H9 (cell line): ENCODE measurements around the gene LRP2. TPM values are rescaled to one million over a fixed set of nuclear protein-coding genes. Genes with fewer than 3 reads are reported as not detected.
A peak's percentile ranks its signal among the peaks of the same experiment; 100 is the strongest.

ENCODE experiments used
- DNase-seq: peaks from one replicate; pipeline ENCODE4 v3.0.0-alpha.2; 2017
- H2AFZ ChIP-seq: one replicate; pipeline ENCODE4 v1.6.1; 2013; ENCODE audit warnings: mild to moderate bottlenecking, low read length, control low read depth, moderate library complexity
- H2AK5ac ChIP-seq: 2 replicates; pipeline ENCODE4 v1.6.1; 2013; ENCODE audit warnings: low read length, control low read depth, mixed read lengths; ENCODE audit not compliant: insufficient read length
- H2BK120ac ChIP-seq: one replicate; pipeline ENCODE4 v1.6.1; 2013; ENCODE audit warnings: low read depth, mild to moderate bottlenecking, low read length, control low read depth, inconsistent platforms; ENCODE audit not compliant: poor library complexity, severe bottlenecking
- H2BK12ac ChIP-seq: 2 replicates; pipeline ENCODE4 v1.6.1; 2013; ENCODE audit warnings: low read length, control low read depth, mixed read lengths, low read depth; ENCODE audit not compliant: insufficient read length
- H2BK15ac ChIP-seq: 2 replicates; pipeline ENCODE4 v1.6.1; 2013; ENCODE audit warnings: low read depth, low read length, control low read depth
- H2BK20ac ChIP-seq: one replicate; pipeline ENCODE4 v1.6.1; 2013; ENCODE audit warnings: low read depth, mild to moderate bottlenecking, low read length, control low read depth, inconsistent platforms; ENCODE audit not compliant: poor library complexity, severe bottlenecking
- H2BK5ac ChIP-seq: 2 replicates; pipeline ENCODE4 v1.6.1; 2013; ENCODE audit warnings: low read length, control low read depth, mixed read lengths; ENCODE audit not compliant: insufficient read length
- H3K14ac ChIP-seq: 2 replicates; pipeline ENCODE4 v1.6.1; 2013; ENCODE audit warnings: low read length, control low read depth; ENCODE audit not compliant: insufficient read depth
- H3K18ac ChIP-seq: 2 replicates; pipeline ENCODE4 v1.6.1; 2013; ENCODE audit warnings: low read depth, mild to moderate bottlenecking, mixed read lengths, low read length, control low read depth; ENCODE audit not compliant: insufficient read length
- H3K23ac ChIP-seq: 2 replicates; pipeline ENCODE4 v1.6.1; 2013; ENCODE audit warnings: low read length, control low read depth, mixed read lengths, low read depth; ENCODE audit not compliant: insufficient read length
- H3K23me2 ChIP-seq: 2 replicates; pipeline ENCODE4 v1.6.1; 2013; ENCODE audit warnings: low read depth, mild to moderate bottlenecking, mixed read lengths, low read length, control low read depth; ENCODE audit not compliant: insufficient read length, poor library complexity, severe bottlenecking
- H3K27ac ChIP-seq: 2 replicates; pipeline ENCODE4 v1.5.1; 2013; ENCODE audit warnings: low read length, control low read depth, mixed read lengths, low read depth; ENCODE audit not compliant: insufficient read length
- H3K27me3 ChIP-seq: 2 replicates; pipeline ENCODE4 v1.6.1; 2013; ENCODE audit warnings: low read length, control low read depth, inconsistent platforms; ENCODE audit not compliant: insufficient read depth
- H3K4ac ChIP-seq: 2 replicates; pipeline ENCODE4 v1.6.1; 2013; ENCODE audit warnings: low read depth, mild to moderate bottlenecking, control low read depth, inconsistent platforms, low read length, moderate library complexity
- H3K4me1 ChIP-seq: 2 replicates; pipeline ENCODE4 v1.6.1; 2013; ENCODE audit warnings: low read length, control low read depth, inconsistent platforms; ENCODE audit not compliant: insufficient read depth
- H3K4me2 ChIP-seq: 2 replicates; pipeline ENCODE4 v1.6.1; 2013; ENCODE audit warnings: low read length, control low read depth, mixed read lengths; ENCODE audit not compliant: insufficient read length, insufficient read depth
- H3K56ac ChIP-seq: 2 replicates; pipeline ENCODE4 v1.6.1; 2013; ENCODE audit warnings: low read depth, mild to moderate bottlenecking, mixed read lengths, low read length, control low read depth; ENCODE audit not compliant: insufficient read length
- H3K79me1 ChIP-seq: 2 replicates; pipeline ENCODE4 v1.6.1; 2013; ENCODE audit warnings: low read depth, mild to moderate bottlenecking, moderate library complexity, low read length, control low read depth, inconsistent platforms; ENCODE audit not compliant: insufficient read depth, poor library complexity, severe bottlenecking
- H3K79me2 ChIP-seq: 2 replicates; pipeline ENCODE4 v1.6.1; 2013; ENCODE audit warnings: low read length, control low read depth, inconsistent platforms; ENCODE audit not compliant: insufficient read depth
- H3K9ac ChIP-seq: 2 replicates; pipeline ENCODE4 v1.6.1; 2013; ENCODE audit warnings: low read length, control low read depth, mixed read lengths; ENCODE audit not compliant: insufficient read length; ENCODE audit errors: extremely low read depth
- H3K9me3 ChIP-seq: one replicate; pipeline ENCODE4 v1.6.1; 2013; ENCODE audit warnings: low read depth, low read length, inconsistent platforms; ENCODE audit not compliant: control insufficient read depth
- H3T11ph ChIP-seq: one replicate; pipeline ENCODE4 v1.6.1; 2013; ENCODE audit warnings: mild to moderate bottlenecking, low read length, control low read depth, inconsistent platforms
- H4K20me1 ChIP-seq: one replicate; pipeline ENCODE4 v1.6.1; 2013; ENCODE audit not compliant: control insufficient read depth, insufficient read length, insufficient read depth
- H4K5ac ChIP-seq: 2 replicates; pipeline ENCODE4 v1.6.1; 2013; ENCODE audit warnings: low read depth, mild to moderate bottlenecking, mixed read lengths, low read length, control low read depth; ENCODE audit not compliant: insufficient read length
- H4K8ac ChIP-seq: replicated peaks from 2 replicates; pipeline ENCODE4 v1.6.1; 2013; ENCODE audit warnings: low read length, control low read depth, mixed read lengths, low read depth; ENCODE audit not compliant: insufficient read length
- H4K91ac ChIP-seq: 2 replicates; pipeline ENCODE4 v1.6.1; 2013; ENCODE audit warnings: low read depth, mild to moderate bottlenecking, moderate library complexity, mixed read lengths, low read length, control low read depth; ENCODE audit not compliant: insufficient read length
- H3K27ac Mint-ChIP-seq, 3 experiments: 2 replicates in 2 of 3; 3 replicates in 1 of 3; pipeline ENCODE4 v1.8.0; 2020 to 2021; ENCODE audit warnings: mixed read lengths in 3 of 3, mild to moderate bottlenecking in 1 of 3, moderate library complexity in 1 of 3
- H3K27me3 Mint-ChIP-seq: 2 replicates; pipeline ENCODE4 v1.8.0; 2021; ENCODE audit warnings: low read depth, mild to moderate bottlenecking, moderate library complexity, mixed read lengths
- H3K36me3 Mint-ChIP-seq, 3 experiments: 2 replicates in 2 of 3; 3 replicates in 1 of 3; pipeline ENCODE4 v1.8.0; 2020 to 2021; ENCODE audit warnings: low read depth in 3 of 3, mixed read lengths in 3 of 3; ENCODE audit not compliant: insufficient read depth in 1 of 3
- H3K4me1 Mint-ChIP-seq, 2 experiments: 2 replicates each; pipeline ENCODE4 v1.8.0; 2020; ENCODE audit warnings: mixed read lengths in 2 of 2
- H3K4me3 Mint-ChIP-seq, 2 experiments: 2 replicates in 1 of 2; 3 replicates in 1 of 2; pipeline ENCODE4 v1.8.0; 2020 to 2021; ENCODE audit warnings: mild to moderate bottlenecking in 2 of 2, mixed read lengths in 2 of 2, moderate library complexity in 1 of 2
- H3K9me3 Mint-ChIP-seq, 2 experiments: 2 replicates in 1 of 2; 3 replicates in 1 of 2; pipeline ENCODE4 v1.8.0; 2020; ENCODE audit warnings: mild to moderate bottlenecking in 2 of 2, mixed read lengths in 2 of 2, moderate library complexity in 1 of 2
- CTCF ChIP-seq: fragments of 200-600 bp; sonication (generic); conservative IDR thresholded peaks from 3 replicates; pipeline ENCODE4 v1.8.0; 2021; ENCODE audit warnings: antibody characterized with exemption, mild to moderate bottlenecking
- WGBS: extraction: QIAGEN DNeasy Blood & Tissue Kit; methylation state at CpG from one replicate; pipeline ENCODE4 v1.1.7; 2013; ENCODE audit warnings: missing lambda C conversion rate, low lambda C conversion rate, mixed read lengths; ENCODE audit not compliant: insufficient read length; ENCODE audit errors: extremely low coverage; 5-methylcytosine and 5-hydroxymethylcytosine counted together
- total RNA-seq: library from RNA; stranded (reverse); gene quantifications from 2 replicates; pipeline ENCODE4 v1.2.1, GENCODE V29; 2021

Gene LRP2
- total RNA-seq, 1 experiment from 2014 or later: 1.4 TPM

GRCh38 chr2:169139993-169140767, 222.2 kb downstream of the LRP2 start:
- Histone ChIP-seq H3K9ac (no peak overlapping the region), H3K56ac (no peak overlapping the region), H3K4ac (no peak overlapping the region), H2BK120ac (no peak overlapping the region), H4K8ac (no peak overlapping the region), H3K9me3 (no peaks in the 10 kb centered on the region), H3K79me2 (no peaks in the 10 kb centered on the region), H4K5ac (no peak overlapping the region), H2BK15ac (no peak overlapping the region), H3K23me2 (no peaks in the 10 kb centered on the region), H3K27me3 (no peaks in the 10 kb centered on the region), H2BK20ac (no peak overlapping the region), H3K23ac (no peak overlapping the region), H3K4me2 (no peak overlapping the region), H3K27ac (no peak overlapping the region), H3T11ph (no peak overlapping the region), H4K20me1 (no peaks in the 10 kb centered on the region), H4K91ac (no peak overlapping the region), H3K4me1 (peaks cover 2% of the 10 kb centered on the region; the same call in 1 of the 2 replicates), H3K18ac (no peak overlapping the region), H2AFZ (no peak overlapping the region), H3K79me1 (no peaks in the 10 kb centered on the region), H2BK12ac (no peak overlapping the region), H2AK5ac (no peak overlapping the region), H2BK5ac (no peak overlapping the region), H3K14ac (no peak overlapping the region)
- Mint-ChIP-seq H3K4me1 (peaks cover 34 to 37% of the 10 kb centered on the region in 2 experiments), H3K36me3 (no peaks in the 10 kb centered on the region), H3K27me3 (no peaks in the 10 kb centered on the region; the same call in 1 of the 2 replicates), H3K4me3 (no peak overlapping the region), H3K9me3 (no peaks in the 10 kb centered on the region), H3K27ac (peak overlapping the region in 1 of 3 experiments; percentile 8; a peak in 2 of 7 replicates)
- no peak for TF ChIP-seq CTCF
- no CpG with 5 or more reads among the region's 8 CpGs for WGBS
- peak; percentile 59 for DNase-seq
